ENCODE measurements around the gene THSD4.

THSD4 gene

GRCh38 chr15:71646767-71647486, 531.7 kb downstream of the THSD4 start:
- no peak for TF ChIP-seq CTCF (IDR thresholded peaks at IDR 0.05)

- no peak for TF ChIP-seq CTCF (IDR thresholded peaks at IDR 0.05)
These were observed 532.2 kb downstream of the THSD4 start for GRCh38 chr15:71647487-71647808.

GRCh38 chr15:71648095-71648494, 532.8 kb downstream of the THSD4 start:
- TF ChIP-seq CTCF (IDR thresholded peaks at IDR 0.05) = no peak

- TF ChIP-seq CTCF (IDR thresholded peaks at IDR 0.05) = no peak
These were observed 534.6 kb downstream of the THSD4 start for GRCh38 chr15:71649894-71650293.

- TF ChIP-seq CTCF (IDR thresholded peaks at IDR 0.05) = no peak
These were observed 535.3 kb downstream of the THSD4 start for GRCh38 chr15:71650603-71651002.

GRCh38 chr15:71651750-71652186, 536.5 kb downstream of the THSD4 start:
- peak; percentile 80 for TF ChIP-seq CTCF (IDR thresholded peaks at IDR 0.05)

GRCh38 chr15:71654042-71654719, 538.9 kb downstream of the THSD4 start:
- no peak for TF ChIP-seq CTCF (IDR thresholded peaks at IDR 0.05)

Measured in LNCAP (cell line).